GM19468 (cell line): ENCODE data around the gene RNF6.
"Not testable (repeated sequence)": the region's sequence is repeated elsewhere in the genome, so short reads cannot be mapped to it uniquely, and the experiment has no call there.

ENCODE experiments used
- ATAC-seq: cut with Tn5 transposase; IDR thresholded peaks from one replicate; pipeline ENCODE4 v1.9.1; 2021; ENCODE audit warnings: mild to moderate bottlenecking, moderate library complexity, moderate number of reproducible peaks; ENCODE audit not compliant: unreplicated experiment; ENCODE audit errors: extremely low read depth

The RNF6 gene

DNA sequence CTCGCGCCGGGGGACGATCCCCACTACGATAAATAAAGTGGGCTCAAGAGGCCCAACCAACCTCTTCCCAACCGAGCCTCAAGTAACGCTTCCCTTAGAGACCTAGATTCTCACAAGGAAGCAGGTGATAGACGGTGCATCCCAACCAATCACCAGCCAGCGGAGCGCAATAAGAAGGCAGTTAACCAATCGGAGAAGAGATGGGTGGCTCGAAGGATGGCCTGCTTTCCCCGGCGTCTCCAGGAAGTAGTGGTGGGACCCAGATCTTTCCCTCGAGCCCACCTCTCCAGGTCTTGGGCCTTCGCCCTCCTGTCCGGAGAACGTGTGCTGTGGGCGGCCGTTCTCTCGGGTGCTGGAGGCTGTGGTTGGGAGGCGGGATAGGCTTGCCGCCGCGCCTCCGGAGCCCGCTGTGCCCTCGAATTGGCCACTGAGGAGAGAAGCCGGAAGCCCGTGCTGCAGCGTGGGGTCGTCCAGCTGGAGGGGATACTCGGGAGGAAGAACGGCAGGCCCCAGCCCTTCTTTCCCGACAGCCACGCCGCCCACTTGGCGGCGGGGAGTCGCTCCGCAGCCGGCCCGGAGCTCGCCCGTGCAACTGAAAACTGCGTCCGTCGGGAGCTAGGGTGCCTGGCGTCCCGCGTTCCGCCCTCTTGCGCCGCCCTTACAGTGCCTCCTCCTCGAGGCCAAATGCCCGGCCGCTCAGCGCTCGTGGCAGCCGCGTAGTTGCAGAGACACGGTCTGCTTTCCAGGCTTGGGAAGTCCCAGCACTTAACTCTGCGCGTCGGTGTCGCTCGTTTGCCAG lies at the start of gene RNF6:
RNF6 (minus strand) TSS at position 594 of the 799 bp plus-strand sequence. CDS start 2,665 bp downstream, outside the sequence.
- peak; percentile 98 for ATAC-seq

DNA sequence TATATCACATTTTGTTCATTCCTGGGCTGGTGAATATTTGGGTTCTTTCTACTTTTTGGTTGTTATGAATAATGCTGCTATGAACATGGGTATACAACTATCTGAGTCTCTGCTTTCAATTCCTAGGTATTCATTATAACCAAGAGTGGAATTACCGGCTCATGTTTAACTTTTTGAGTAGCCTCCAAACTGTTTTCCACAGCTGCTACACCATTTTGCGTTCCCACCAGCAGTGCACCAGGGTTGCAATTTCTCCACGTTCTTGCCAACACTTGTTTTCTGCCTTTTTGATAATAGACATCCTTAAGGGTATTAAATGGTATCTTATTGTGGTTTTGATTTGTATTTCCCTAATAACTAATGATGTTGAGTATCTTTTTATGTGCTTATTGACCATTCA lies 48.6 kb upstream of the RNF6 start:
- no peak for ATAC-seq

DNA sequence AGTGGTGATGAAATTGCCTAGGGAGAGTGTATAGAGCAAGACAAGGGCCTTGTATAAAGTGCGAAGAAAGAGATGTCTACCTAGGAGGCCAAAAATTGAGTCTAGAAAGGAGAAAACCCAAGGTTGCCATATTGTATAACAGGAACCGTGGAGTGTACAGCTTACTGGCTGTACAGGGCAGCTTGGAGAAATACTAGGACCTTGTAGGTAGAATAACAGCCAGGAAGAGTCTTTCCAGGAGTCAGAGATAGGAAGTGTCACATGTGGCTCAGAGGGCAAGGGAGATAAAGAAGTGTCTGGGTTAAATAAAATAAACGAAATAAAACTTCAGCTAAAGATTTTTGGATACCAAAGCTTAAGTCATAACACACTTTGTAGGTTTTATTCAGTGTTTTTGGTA lies 44.2 kb upstream of the RNF6 start:
- ATAC-seq = no peak

DNA sequence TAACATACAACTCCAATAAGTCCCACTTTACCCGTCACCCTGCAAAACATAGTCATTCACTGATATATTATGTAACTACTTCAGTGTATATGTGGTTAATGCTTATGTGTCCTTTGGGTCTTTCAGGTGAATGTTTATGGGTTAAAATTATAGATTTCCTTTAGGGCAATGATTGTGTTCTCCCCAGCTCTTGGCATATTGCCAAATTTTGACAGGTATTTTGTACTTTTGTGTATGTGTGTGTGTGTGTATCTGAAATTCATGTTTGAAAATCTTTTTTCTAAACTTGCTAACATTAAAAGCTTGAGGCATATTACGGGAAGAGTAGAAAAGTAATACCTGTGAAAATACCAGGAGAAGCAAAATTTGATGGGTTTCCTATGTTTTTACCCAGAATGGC lies 40.0 kb upstream of the RNF6 start:
- no peak for ATAC-seq

DNA sequence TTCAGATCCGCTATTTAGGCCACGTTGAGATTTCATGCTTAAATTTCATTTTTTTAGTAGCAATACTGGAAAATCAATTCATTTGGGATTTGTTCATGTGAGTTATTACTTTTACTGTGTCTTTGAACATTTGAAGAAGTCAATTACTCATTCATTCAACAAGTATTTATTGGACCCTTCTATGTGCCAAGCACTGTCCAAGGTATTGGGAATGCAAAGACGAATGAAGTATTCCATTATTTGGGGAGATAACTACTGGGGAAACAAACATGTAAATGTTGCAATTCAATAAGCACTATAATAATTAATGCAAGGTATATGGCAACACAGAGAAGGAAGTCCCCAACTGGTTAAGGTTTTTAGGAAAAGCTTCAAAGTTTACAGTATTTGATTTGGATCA lies 37.5 kb upstream of the RNF6 start:
- ATAC-seq = no peak

DNA sequence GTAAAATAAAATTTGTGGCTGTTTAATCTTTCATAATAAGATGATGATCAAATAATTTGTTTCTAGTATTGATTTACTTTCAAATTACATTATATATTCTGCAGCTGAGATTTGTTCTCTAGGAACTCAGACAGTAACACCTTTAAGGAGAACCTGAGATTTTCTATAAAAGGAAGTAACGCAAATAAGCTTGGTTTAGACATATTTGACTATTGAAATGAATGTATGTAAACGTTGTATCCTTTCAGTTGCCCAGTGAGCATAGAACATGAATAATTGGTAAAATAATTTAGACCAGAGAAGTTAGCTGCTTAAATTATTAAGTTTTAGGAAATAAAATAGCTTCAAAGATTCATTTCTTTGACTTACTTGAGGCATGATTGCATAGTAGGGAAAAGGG lies 34.9 kb upstream of the RNF6 start:
- ATAC-seq = no peak

DNA sequence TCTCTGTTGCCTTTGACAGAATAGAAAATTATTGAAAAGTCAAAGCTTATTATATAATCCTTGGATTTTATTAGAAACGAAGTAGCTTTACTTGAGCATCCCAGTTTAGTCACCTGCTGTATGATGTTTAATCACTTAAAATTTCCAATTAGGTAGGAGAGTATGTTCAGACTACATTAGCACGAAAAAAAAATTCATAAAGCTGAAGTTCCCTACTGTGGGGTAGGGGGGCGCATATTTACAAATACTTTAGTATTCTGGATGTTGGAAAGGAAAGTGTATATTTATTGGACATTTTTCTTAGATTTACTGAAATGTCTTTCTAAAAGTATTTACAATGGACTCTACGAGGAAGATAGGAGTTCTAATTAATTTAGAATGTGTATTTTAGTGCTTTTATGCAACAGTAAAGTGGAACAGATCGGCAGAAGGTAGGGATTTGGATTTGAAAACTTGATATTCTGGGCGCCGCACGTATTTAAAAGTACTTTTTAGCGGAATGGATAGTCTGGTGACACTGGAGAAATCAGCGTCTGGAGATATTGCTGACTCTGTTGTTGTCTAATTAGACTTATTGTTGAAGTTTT lies 33.7 kb upstream of the RNF6 start:
- ATAC-seq = no peak

DNA sequence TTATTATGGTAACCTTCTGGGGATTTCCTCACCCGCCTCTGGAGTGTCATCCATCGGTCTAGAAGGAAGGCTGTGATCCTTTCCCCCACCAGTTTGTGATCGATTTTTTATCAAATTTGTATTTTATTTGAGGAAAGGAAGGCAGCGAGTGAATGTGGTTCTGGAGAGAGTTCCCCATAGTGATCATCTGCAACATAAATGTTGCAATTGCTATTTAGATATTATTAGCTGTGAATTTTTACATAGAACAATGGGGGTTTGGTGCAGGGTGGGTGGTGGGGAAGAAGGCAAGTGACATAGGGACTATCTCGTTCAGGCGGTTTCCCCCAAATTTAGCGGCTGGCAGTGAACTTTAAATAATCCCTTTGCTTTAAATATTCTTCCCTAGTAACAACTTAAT lies 33.0 kb upstream of the RNF6 start:
- no peak for ATAC-seq

DNA sequence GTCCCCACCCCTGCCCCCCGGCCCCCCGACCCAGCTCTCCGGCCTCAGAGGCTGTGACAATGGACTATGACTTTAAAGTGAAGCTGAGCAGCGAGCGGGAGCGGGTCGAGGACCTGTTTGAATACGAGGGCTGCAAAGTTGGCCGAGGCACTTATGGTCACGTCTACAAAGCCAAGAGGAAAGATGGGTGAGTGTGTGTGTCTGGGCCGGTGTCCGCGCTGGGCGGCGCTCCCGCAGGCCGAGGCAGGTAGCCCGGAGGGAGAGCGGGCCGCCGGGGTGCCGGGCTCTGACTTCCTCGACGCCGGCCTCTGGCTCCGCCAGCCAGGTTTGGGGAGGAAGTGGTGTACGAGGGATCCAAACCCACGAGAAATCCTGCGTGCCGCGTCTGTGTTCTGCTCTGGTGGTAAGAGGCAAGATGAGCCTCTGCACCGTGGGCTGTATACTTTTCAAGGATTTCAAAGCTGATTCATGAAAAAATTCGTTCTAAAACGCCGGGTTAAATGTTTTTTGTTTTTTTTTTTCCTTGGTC lies 32.5 kb upstream of the RNF6 start:
- peak; percentile 11 for ATAC-seq

DNA sequence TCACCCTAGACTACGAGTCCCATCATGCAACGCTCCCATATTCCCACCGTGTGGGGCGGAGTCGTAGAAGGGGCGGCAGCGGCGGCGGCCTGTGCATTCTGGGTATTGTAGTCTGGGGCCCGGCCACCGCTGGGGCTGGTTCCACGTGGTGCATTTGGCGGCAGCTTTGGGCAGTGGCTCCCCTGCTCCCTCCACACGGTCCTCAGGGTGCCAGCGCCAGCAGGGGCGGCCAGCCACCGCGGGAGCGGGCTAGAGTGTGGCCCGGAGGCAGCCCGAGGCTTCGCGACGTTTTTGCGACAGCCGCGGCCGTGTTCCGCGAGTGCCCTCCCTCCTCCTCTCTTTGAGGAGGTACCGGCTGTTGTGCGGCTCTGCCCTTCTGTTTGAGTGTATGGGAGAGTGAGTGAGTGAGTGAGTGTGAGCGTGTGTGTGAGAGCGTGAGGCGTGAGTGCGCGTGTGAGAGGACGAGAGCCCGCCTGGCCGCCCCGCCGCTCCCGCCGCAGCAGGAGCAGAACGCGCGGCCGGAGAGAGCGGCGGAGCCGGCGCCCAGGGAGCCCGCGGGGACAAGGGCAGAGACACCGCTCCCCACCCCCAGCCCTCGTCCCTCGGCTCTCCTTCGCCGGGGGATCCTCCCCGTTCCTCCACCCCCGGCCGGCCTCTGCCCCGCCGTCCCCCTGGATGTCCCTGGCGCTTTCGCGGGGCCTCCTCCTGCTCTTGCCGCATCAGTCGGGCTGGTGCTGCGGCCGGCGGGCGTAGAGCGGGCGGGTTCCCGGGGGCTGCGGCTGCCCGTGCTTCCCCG lies 31.9 kb upstream of the RNF6 start, which contains the start of gene CDK8:
CDK8 (plus strand) TSS at position 343 of the 796 bp plus-strand sequence. CDS start 513 bp downstream, outside the sequence.
- peak; percentile 68 for ATAC-seq

DNA sequence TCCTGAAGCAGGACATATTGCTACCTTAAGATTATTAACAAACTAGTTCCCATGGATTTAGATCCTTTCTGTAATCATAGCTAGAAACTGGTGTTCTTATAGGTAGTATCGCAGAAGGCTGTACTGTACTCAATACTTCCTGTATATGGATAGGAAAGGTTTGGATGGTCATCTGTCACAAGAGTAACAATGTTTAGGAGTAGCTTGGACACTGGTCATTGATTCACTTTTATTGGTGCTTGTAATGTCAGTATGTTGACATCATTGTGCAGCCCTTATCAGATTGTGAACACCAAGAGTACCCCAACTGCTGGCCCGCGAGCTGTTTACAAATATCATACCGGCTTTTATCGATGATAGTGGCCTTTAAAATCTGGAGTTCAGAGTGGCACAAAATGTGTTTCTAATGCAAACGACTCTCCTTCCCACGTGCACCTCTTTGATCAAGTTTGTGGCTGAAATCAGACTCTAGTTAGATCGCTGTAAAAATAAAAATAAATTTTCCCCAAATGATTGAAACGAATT lies 31.2 kb upstream of the RNF6 start:
- ATAC-seq = no peak

DNA sequence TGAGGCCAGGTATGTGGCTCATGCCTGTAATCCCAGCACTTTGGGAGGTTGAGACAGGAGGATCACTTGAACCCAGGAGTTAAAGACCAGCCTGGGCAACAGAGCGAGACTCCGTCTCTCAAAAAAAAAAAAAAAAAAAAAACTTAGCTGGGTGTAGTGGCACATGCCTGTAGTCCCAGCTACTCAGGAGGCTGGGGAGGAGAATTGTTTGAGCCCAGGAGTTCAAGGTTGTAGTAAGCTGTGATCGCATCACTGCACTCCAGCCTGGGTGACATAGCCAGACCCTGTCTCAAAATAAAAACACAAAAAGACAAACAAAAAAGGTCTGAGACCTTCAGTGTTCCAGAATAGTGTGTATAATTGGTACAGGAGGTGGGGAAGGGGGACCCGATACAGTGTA lies 29.9 kb upstream of the RNF6 start:
- not testable (repeated sequence) for ATAC-seq

DNA sequence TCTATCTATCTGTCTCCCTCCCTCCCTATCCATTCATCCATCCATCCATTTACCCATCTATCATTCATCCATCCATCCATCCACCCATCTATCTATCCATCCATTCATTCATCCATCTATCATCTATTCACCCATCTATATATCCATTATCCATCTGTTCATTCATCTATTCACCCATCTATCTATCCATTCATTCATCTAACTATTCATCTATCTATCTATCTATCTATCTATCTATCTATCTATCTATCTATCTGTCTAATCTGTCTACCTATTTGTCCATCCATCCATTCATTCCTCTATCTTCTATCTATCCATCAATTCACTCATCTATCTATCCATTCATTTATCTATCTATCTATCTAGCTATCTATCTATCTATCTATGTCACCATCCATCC lies 27.4 kb upstream of the RNF6 start:
- no peak for ATAC-seq

DNA sequence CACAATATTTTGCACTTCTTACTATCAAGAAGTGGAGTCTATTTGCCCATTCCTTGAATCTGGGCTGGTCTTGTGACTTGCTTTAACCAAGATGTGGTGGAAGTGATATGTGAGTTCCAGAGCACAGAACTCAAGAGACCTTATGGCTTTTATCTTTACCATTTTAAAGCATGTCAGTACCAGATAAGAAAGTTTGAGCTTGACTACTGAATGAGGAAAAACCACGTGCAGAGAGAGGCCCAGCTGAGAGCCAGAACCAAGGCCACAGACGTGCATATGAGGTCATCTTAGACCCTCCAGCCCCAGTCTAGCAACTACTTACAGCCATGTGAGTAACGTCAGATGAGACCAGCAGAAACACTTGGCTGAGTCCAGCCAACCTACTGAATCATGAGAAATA lies 25.5 kb upstream of the RNF6 start:
- no peak for ATAC-seq

DNA sequence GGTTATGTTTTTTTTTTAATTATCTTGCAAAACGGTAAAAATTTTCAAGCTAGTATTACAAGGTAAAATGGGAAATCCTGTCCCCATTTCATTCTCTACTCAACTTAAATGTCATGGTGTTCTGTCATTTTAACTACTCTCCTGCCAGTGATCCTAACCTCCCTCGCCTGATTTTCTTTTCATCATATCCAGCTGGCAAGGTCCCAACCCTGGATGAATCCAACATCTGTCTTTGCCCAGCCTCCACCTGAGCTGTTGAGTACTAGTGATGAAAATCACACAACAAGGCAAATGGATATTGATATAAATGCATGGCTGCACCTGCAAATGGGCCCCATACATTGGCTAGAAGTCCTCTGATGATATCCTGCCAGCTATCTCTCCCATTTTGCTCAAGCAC lies 24.9 kb upstream of the RNF6 start:
- ATAC-seq = no peak

DNA sequence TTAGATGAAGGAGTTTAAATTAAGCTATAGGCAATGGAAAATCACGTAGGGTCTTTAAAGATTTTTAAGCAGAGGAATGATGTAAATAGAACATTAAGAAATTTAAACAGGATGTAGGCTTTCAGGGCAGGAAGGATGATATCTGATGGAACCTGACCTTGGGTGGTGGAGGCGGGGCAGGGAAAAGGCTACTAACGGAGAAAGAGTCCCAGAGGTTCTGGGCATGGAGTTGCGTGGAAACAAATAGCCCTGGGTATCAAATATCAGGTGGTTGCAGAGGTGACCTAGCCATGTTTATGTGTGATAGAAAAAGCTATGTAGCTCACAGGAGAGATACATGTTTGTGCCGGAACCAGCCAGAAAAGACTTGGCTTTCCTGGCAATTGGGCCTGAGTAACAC lies 24.0 kb upstream of the RNF6 start:
- no peak for ATAC-seq

DNA sequence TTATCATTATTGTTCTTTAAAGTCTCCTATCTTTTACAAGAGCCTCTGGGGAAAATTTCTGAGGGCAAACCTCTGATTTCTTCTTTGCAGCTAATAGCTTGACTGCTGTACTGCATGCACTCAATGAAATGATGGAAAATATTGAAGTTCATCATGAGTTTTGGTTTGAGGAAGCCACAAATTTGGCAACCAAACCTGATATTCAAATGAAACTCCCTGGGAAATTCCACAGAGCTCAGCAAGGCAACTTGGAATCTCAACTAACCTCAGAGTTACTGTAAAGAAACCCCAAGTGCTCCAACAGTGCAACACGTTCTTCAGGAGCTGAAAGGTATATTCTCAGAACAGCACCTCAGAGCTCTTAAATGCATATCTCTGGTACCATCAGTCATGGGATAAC lies 14.2 kb upstream of the RNF6 start:
- ATAC-seq = no peak

DNA sequence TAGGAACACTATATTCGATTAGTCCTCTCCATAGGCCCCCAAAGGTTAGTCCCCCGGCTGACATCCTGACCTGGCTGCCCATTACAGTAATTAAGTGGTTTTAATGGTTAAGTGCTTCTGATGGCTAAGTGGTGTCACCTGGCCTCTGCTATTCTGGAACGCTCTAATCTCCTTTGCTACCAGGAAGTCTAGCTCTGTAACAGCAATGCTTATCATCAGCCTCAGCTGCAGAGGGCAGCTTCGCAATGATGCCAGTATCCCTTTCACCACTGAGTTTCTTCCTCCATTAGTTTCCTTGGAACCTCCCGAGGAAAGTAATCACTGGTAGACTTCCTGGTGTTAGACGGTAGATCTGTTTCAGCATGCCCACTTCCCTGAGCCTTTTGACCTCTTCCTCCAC lies 8.6 kb upstream of the RNF6 start:
- no peak for ATAC-seq

DNA sequence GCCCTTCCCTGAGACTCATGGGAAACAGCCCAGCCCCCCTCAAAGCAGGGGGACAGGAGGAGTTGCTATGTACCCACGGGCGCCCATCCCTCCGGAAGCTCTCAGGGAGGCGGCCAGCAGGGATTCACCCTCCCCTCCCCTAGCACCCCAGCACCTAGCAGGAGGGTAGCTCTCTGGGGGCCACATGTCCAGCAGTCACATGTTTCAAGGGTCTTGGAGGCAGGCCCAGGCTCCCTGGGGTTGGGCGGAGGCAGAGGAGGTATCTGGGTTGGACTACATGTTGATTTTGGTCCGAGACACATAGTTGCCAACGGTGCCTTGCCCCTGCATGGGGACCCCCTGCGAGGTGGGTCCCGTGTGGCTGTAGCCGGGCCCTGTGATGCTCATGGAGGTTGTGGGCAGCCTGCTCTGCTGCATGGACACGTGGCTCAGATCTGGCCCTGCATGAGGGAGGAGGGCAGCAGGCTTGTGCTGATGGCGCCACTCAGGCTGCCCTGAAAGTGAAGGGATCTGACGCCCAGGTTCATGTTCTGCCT lies 7.0 kb upstream of the RNF6 start:
- ATAC-seq = no peak

DNA sequence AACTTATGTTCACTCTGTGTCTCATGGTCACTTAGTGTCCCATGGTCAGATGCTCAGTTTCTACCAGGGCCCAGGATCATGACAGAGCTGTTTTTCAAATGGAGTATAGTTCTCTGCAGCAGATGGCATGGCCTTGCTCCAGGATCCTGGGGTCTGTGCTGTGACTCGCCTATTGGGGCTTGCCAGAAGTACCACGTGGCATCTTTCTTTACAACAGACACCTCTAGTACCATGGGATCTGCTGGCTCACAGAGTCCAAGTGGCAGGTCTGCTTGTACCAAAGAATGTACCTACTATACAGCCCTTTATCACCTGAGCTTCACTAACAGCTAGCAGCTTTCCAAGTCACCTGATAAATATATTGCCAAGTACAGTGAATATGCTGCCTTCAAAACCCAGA lies 6.0 kb upstream of the RNF6 start:
- no peak for ATAC-seq
